Right kidney (tissue), 1 donor: ENCODE results near the gene AMMECR1.
"Not testable (repeated sequence)": the region's sequence is repeated elsewhere in the genome, so short reads cannot be mapped to it uniquely, and the experiment has no call there.

ENCODE experiments used
- DNase-seq: peaks from one replicate; pipeline ENCODE4 v3.0.0-alpha.2; 2016

AMMECR1 gene

GRCh38 chrX:110170029-110170428 lies 147.9 kb downstream of the AMMECR1 start:
- DNase-seq = no peak

GRCh38 chrX:110168585-110168984 lies 149.3 kb downstream of the AMMECR1 start:
- no peak for DNase-seq

GRCh38 chrX:110167952-110168451 lies 149.9 kb downstream of the AMMECR1 start:
- no peak for DNase-seq

- no peak for DNase-seq
These were observed 154.4 kb downstream of the AMMECR1 start for GRCh38 chrX:110163488-110163887.

GRCh38 chrX:110162867-110163266 lies 155.0 kb downstream of the AMMECR1 start:
- DNase-seq = no peak

- DNase-seq = no peak
These were observed 155.8 kb downstream of the AMMECR1 start for GRCh38 chrX:110162131-110162530.

GRCh38 chrX:110161361-110161686 lies 156.6 kb downstream of the AMMECR1 start:
- no peak for DNase-seq

GRCh38 chrX:110159865-110160264 lies 158.0 kb downstream of the AMMECR1 start:
- DNase-seq = no peak

GRCh38 chrX:110159235-110159634 lies 158.7 kb downstream of the AMMECR1 start:
- DNase-seq = no peak

- no peak for DNase-seq
These were observed 160.4 kb downstream of the AMMECR1 start for GRCh38 chrX:110157444-110157843.

- DNase-seq = no peak
These were observed 161.6 kb downstream of the AMMECR1 start for GRCh38 chrX:110156167-110156754.

GRCh38 chrX:110155759-110156158 lies 162.1 kb downstream of the AMMECR1 start:
- DNase-seq = no peak

- not testable (repeated sequence) for DNase-seq
These were observed 163.6 kb downstream of the AMMECR1 start for GRCh38 chrX:110154328-110154727.

- no peak for DNase-seq
These were observed 164.0 kb downstream of the AMMECR1 start for GRCh38 chrX:110153896-110154295.

- no peak for DNase-seq
These were observed 164.6 kb downstream of the AMMECR1 start for GRCh38 chrX:110153244-110153643.

- no peak for DNase-seq
These were observed 171.4 kb downstream of the AMMECR1 start for GRCh38 chrX:110146521-110146920.

GRCh38 chrX:110145854-110146253 lies 172.0 kb downstream of the AMMECR1 start:
- no peak for DNase-seq

GRCh38 chrX:110145311-110145710 lies 172.6 kb downstream of the AMMECR1 start:
- no peak for DNase-seq
